GM12874 (cell line): ENCODE results near the gene KRTAP10-4.

Experiments
- CTCF ChIP-seq: IDR thresholded peaks from 2 replicates; pipeline ENCODE4 v1.5.1; 2011; ENCODE audit warnings: low read depth, mild to moderate bottlenecking, control low read depth, low read length, moderate library complexity; ENCODE audit not compliant: insufficient read depth

Gene KRTAP10-4

GRCh38 chr21:44528634-44528995 is 44.9 kb upstream of the KRTAP10-4 start:
- TF ChIP-seq CTCF: no peak

DNA sequence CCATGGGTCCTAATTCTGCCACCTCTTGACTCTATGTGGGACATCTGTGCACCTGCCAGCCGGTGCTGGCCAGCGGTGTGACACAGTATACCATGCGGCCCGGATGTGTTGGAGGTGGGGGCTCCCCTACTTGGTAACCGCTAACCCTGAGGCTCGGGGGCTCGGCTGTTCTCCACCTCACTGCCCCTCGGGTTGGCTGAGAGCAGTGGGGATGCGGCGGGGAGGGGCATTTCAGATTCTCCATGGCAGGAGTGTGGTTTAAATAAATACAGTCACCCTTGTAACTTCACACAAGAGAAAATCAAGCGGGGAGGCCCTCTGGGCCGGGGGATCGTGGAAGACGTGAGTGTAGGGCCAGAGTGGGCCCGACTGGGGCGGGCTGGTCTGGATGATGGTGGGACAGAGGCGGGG is 44.5 kb upstream of the KRTAP10-4 start:
- TF ChIP-seq CTCF: no peak

- no peak for TF ChIP-seq CTCF
These were observed 43.9 kb upstream of the KRTAP10-4 start for GRCh38 chr21:44529503-44530125.

- no peak for TF ChIP-seq CTCF
These were observed 43.2 kb upstream of the KRTAP10-4 start for GRCh38 chr21:44530221-44530902.

- TF ChIP-seq CTCF: no peak
These were observed 42.5 kb upstream of the KRTAP10-4 start for GRCh38 chr21:44530903-44531605.

GRCh38 chr21:44531606-44532564 is 41.6 kb upstream of the KRTAP10-4 start:
- no peak for TF ChIP-seq CTCF
